ENCODE data around the gene BRD2.

BRD2 gene

DNA sequence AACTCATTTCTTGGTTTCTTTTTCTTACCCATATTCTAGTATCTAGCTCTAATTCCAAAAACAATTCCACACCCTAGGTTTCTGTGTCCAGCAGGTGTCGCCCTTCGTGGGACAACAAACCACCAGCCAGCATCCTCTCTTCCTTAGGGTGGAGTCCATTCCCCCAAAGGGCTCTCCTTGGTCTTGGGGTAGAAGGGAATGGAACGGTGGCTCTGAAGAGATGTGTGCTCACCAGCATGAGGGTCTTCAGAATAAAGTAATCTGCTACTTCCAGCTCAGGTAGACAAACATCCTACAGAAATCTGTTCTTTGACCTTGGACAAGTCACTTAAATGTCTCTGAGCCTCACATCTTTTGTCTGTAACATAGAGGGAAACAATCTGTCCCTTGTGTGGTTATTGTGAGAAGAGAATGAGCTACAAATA, 34.7 kb upstream of the BRD2 start:
- DNase-seq (ENCODE audit: low read depth, low spot score): no peak
- ChIA-PET CTCF (interaction anchor here (0.6 to 11.6 kb wide), 51 partner anchors 10 to 314 kb away, joined by 3 to 337 read pairs (median 5); partner anchors contain the start of genes BRD2, HLA-DMA, PSMB9 and TAP1), POLR2A (interaction anchor here (1.0 to 1.8 kb wide), 6 partner anchors 35 to 51 kb away, joined by 3 to 14 read pairs (median 4); no protein-coding TSS in a partner anchor)
- peak; percentile 73 for TF ChIP-seq CTCF (IDR thresholded peaks at IDR 0.05; ENCODE audit: insufficient read depth, low read length, missing control alignments)
- no peak overlapping the region for H3K4me3 ChIP-seq (ENCODE audit: low read depth, low read length)

GRCh38 chr6:32935551-32936238, 32.7 kb upstream of the BRD2 start:
- no peak for TF ChIP-seq CTCF (IDR thresholded peaks at IDR 0.05; ENCODE audit: insufficient read depth, low read length, missing control alignments)
- DNase-seq (ENCODE audit: low read depth, low spot score): no peak
- H3K4me3 ChIP-seq (ENCODE audit: low read depth, low read length): no peak overlapping the region
- CTCF ChIA-PET: interaction anchor here (0.7 to 11.6 kb wide), 13 partner anchors 9 to 97 kb away, joined by 3 to 337 read pairs (median 6); partner anchors contain the start of genes HLA-DMA and TAP2
- POLR2A ChIA-PET: interaction anchor here (0.9 to 1.0 kb wide), 2 partner anchors 36 to 37 kb away, joined by 3 to 7 read pairs; no protein-coding TSS in a partner anchor

- TF ChIP-seq CTCF (IDR thresholded peaks at IDR 0.05; ENCODE audit: insufficient read depth, low read length, missing control alignments): no peak
- POLR2A ChIA-PET: interaction anchor here (1.0 kb wide), 1 partner anchor 36 kb away, joined by 3 read pairs; no protein-coding TSS in a partner anchor
- no peak for DNase-seq (ENCODE audit: low read depth, low spot score)
- CTCF ChIA-PET: interaction anchor here (0.7 to 11.6 kb wide), 8 partner anchors 9 to 98 kb away, joined by 3 to 337 read pairs (median 4); partner anchors contain the start of genes HLA-DMA and TAP2
- H3K4me3 ChIP-seq (ENCODE audit: low read depth, low read length): no peak overlapping the region
Observed at GRCh38 chr6:32936239-32937152, 31.9 kb upstream of the BRD2 start.

DNA sequence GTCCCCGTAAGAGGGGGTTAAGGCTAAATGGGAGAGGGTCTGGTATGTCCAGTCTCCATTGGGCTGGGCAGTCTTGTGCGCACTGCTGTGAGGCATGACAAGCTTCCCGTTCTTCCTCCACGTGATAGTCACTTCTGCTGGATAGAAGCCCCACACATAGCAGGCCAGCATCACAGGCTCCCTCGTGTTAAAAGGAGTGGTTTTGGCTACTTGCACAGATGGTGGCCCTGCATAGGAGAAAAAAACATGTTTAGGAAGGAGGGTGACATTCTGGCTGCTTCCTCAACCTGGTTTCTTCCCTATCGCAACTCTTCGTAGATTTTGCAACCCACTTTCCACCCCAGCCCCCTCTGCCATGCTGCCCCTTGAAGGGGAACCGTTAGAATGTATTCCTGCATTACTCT, 31.2 kb upstream of the BRD2 start:
- no peak overlapping the region for H3K4me3 ChIP-seq (ENCODE audit: low read depth, low read length)
- DNase-seq (ENCODE audit: low read depth, low spot score): no peak
- no peak for TF ChIP-seq CTCF (IDR thresholded peaks at IDR 0.05; ENCODE audit: insufficient read depth, low read length, missing control alignments)
- ChIA-PET POLR2A (no interaction called here), CTCF (interaction anchor here (0.8 to 11.6 kb wide), 6 partner anchors 11 to 50 kb away, joined by 3 to 337 read pairs (median 4); no protein-coding TSS in a partner anchor)

DNA sequence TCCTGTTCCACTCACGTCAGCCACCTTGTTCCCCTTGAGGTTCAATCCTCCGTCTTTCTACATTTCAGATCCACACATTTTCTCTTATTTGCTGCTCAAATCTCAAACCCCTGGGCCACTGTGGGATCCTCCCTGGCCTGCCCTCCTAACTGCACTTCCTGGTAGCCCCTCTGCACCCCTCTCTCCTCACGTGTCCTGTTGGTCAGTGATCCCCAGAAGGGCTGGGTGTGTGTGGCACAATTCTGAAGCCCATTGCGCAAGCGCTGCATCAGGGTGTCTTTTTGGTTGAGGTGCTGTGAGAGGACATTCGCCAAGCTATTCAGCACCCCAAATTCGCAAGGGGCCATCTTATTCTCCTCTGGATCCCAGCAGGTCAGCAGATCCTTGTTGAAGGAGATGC, 29.9 kb upstream of the BRD2 start:
- H3K4me3 ChIP-seq (ENCODE audit: low read depth, low read length): no peak overlapping the region
- no peak for DNase-seq (ENCODE audit: low read depth, low spot score)
- CTCF ChIA-PET: interaction anchor here (1.2 to 11.6 kb wide), 3 partner anchors 10 to 49 kb away, joined by 4 to 337 read pairs (median 66); partner anchors contain the start of gene HLA-DMA
- TF ChIP-seq CTCF (IDR thresholded peaks at IDR 0.05; ENCODE audit: insufficient read depth, low read length, missing control alignments): no peak
- POLR2A ChIA-PET: no interaction called here

Measured in AG04449 (cell line).